Hematopoietic multipotent progenitor cell treated with erythropoietin and hydrocortisone succinate and interleukin-3 and kit ligand, for 15 days (in vitro differentiated cells): Measurements from ENCODE around the gene GPANK1.

Source experiments
- DNase-seq: peaks from one replicate; pipeline ENCODE4 v3.0.0-alpha.2; 2015; ENCODE audit warnings: low spot score

The GPANK1 gene

DNA sequence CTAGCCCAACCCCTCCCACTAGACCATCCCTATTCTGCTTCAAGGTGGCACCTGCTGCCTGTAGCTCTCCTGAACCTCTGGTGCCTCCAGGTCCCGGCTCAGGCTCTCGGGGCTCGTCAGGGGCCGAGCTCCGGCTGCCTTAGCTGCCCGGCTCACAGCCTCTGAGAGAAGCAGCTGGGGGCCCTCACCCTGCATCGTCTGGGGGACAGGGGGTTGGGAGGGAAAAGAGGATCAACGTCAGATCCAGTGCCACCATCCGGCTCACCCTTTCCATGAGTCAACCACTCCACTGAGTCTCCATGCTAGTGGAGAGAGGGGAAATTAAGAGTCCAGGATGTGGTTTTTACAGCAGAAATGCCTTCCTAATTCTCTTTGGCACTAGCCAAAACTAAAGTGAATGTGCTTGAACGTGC, 25.3 kb downstream of the GPANK1 start:
- no peak for DNase-seq

- no peak for DNase-seq
Measured at GRCh38 chr6:31639043-31639442, 25.8 kb downstream of the GPANK1 start.

- no peak for DNase-seq
Measured at GRCh38 chr6:31636698-31637596, 27.9 kb downstream of the GPANK1 start.

GRCh38 chr6:31634969-31635575, 29.7 kb downstream of the GPANK1 start:
- DNase-seq, result no peak

DNA sequence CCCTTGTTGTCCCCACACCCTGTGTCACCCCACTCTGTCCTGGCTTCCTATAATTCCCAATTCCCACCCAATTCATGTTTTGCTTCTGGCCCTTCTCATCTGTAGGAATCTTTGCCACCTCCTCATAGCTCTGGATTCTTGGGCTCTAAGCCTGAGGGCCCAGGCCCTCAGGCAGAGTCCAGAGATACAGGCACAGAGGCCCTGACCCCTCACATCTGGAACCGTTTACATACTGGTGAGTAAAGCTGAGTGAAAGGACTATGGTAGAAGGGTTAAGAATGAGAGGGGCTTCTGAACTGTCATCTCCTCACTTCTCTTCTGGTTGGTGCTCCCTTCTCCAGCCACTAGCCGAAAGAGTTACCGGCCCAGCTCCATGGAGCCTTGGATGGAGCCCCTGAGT, 30.7 kb downstream of the GPANK1 start:
- DNase-seq, result no peak

GRCh38 chr6:31633447-31633846, 31.4 kb downstream of the GPANK1 start:
- DNase-seq, result no peak

- DNase-seq, result no peak
Measured at GRCh38 chr6:31632279-31632946, 32.4 kb downstream of the GPANK1 start.

GRCh38 chr6:31631681-31632278, 33.0 kb downstream of the GPANK1 start:
- no peak for DNase-seq

DNA sequence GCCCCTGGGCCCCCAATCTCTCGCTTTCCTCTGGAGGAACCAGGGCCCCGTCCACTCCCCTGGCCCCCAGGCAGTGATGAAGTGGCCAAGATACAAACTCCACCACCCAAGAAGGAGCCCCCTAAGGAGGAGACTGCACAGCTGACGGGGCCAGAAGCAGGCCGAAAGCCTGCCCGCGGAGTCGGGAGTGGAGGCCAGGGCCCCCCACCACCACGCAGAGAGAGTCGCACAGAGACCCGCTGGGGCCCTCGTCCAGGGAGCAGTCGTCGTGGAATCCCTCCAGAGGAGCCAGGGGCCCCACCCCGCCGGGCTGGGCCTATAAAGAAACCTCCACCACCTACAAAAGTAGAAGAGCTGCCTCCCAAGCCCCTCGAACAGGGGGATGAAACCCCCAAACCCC, 33.6 kb downstream of the GPANK1 start:
- no peak for DNase-seq

- DNase-seq, result no peak
Measured at GRCh38 chr6:31630177-31630934, 34.4 kb downstream of the GPANK1 start.

- DNase-seq, result no peak
Measured at GRCh38 chr6:31629014-31629413, 35.8 kb downstream of the GPANK1 start.

GRCh38 chr6:31627690-31628287, 37.0 kb downstream of the GPANK1 start:
- DNase-seq, result no peak

DNA sequence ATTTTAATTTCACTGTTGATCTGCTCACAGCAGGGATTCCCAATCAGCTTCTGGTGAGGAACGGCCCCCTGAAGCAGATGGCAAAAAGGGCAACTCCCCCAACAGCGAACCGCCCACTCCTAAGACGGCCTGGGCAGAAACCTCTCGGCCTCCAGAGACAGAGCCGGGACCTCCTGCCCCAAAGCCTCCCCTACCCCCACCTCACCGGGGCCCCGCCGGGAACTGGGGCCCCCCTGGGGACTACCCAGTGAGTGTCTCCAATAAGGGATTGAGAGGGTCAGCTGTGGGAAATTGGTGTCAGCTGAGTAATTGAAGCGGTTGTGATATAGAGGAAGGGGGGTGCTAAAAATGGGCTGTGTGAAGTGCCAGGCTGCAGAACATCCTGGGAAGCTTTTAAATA, 37.8 kb downstream of the GPANK1 start:
- no peak for DNase-seq

DNA sequence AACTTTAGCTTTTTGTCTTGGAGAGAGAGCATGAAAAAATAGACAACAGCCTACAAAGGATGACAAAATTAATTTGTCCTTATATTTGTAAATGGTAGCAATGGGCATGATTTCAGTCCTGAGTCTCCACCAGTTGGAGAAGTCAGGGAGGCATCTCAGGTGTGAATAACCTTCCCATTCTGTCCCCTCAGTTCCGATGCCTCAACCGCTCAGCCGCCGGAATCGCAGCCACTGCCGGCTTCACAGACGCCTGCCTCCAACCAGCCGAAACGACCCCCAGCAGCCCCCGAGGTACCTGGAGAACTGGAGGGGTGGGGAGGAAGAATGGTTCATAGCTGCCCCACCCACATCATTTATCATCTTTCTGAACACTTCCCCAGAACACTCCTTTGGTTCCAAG, 40.7 kb downstream of the GPANK1 start:
- DNase-seq, result no peak

GRCh38 chr6:31622684-31623091, 42.1 kb downstream of the GPANK1 start:
- no peak for DNase-seq

GRCh38 chr6:31621991-31622390, 42.8 kb downstream of the GPANK1 start:
- no peak for DNase-seq

GRCh38 chr6:31621320-31621939, 43.4 kb downstream of the GPANK1 start:
- DNase-seq, result peak; percentile 20

GRCh38 chr6:31620586-31621319, 44.0 kb downstream of the GPANK1 start, which contains the start of gene PRRC2A:
Gene PRRC2A, plus strand, starts transcription at chr6:31620715. Its CDS starts 2,075 bp downstream, at chr6:31622790.
- DNase-seq, result peak; percentile 70

GRCh38 chr6:31619805-31620585, 44.8 kb downstream of the GPANK1 start:
- DNase-seq, result peak; percentile 99
